ENCODE measurements around the gene JCAD. TPM values are rescaled to one million over a fixed set of nuclear protein-coding genes. Genes with fewer than 3 reads are reported as not detected.
"Not testable (repeated sequence)": the region's sequence is repeated elsewhere in the genome, so short reads cannot be mapped to it uniquely, and the experiment has no call there.

Gene JCAD
- polyA plus RNA-seq (2013), result 0.94 TPM

GRCh38 chr10:30059209-30060107 lies at the start of gene JCAD:
TSS of gene JCAD (minus strand) at chr10:30059586. CDS start at chr10:30047812, 11,774 bp downstream.
- peaks cover 0 to 23% (median 2%) of the 10 kb centered on the region in 5 experiments for H3K27me3 ChIP-seq (replicated peaks in 2 of 5; ENCODE audit: control insufficient read depth in 4 of 5, insufficient read depth in 5 of 5, low read length in 4 of 5)
- H3K9me3 ChIP-seq (ENCODE audit: control extremely low read depth in 1 of 5, control insufficient read depth in 4 of 5, insufficient read depth in 2 of 5, low read depth in 1 of 5, low read length in 4 of 5), result no peaks in the 10 kb centered on the region
- H3K36me3 ChIP-seq (ENCODE audit: control insufficient read depth in 4 of 4, insufficient read depth in 4 of 4, low read length in 3 of 4), result no peaks in the 10 kb centered on the region
- no peak within 1 kb of the TSS for H3K27ac ChIP-seq (ENCODE audit: insufficient read depth in 1 of 2, low read depth in 1 of 2, low read length in 2 of 2, poor library complexity in 1 of 2, severe bottlenecking in 2 of 2)
- H3K4me1 ChIP-seq (ENCODE audit: control extremely low read depth in 1 of 4, control insufficient read depth in 4 of 4, insufficient read depth in 4 of 4, low read length in 3 of 4), result peaks cover 3 to 20% (median 14%) of the 10 kb centered on the region in 4 experiments
- 5% methylated on average over 54 of the region's 66 CpGs for WGBS (ENCODE audit: insufficient coverage)
- H3K4me3 ChIP-seq (ENCODE audit: control insufficient read depth in 1 of 7, extremely low read depth in 1 of 7, insufficient read depth in 4 of 7, low read depth in 2 of 7, low read length in 6 of 7), result peak within 1 kb of the TSS; percentile 48 to 79 (median 61)
- DNase-seq, result peak in 2 of 3 donors; percentile 40 to 60
- CTCF ChIA-PET, result interaction anchor here (1.4 to 1.6 kb wide), 2 partner anchors 16 to 62 kb away, joined by 4 to 5 read pairs; no protein-coding TSS in a partner anchor
- POLR2A ChIA-PET, result no interaction called here

- H3K27me3 ChIP-seq (replicated peaks in 2 of 5; ENCODE audit: control insufficient read depth in 4 of 5, insufficient read depth in 5 of 5, low read length in 4 of 5), result no peaks in the 10 kb centered on the region
- no peaks in the 10 kb centered on the region for H3K9me3 ChIP-seq (ENCODE audit: control extremely low read depth in 1 of 5, control insufficient read depth in 4 of 5, insufficient read depth in 2 of 5, low read depth in 1 of 5, low read length in 4 of 5)
- POLR2A ChIA-PET, result no interaction called here
- H3K27ac ChIP-seq (ENCODE audit: insufficient read depth in 1 of 2, low read depth in 1 of 2, low read length in 2 of 2, poor library complexity in 1 of 2, severe bottlenecking in 2 of 2), result no peak overlapping the region
- WGBS (ENCODE audit: insufficient coverage), result 100% methylated on average over 1 of the region's 5 CpGs
- no peaks in the 10 kb centered on the region for H3K36me3 ChIP-seq (ENCODE audit: control insufficient read depth in 4 of 4, insufficient read depth in 4 of 4, low read length in 3 of 4)
- CTCF ChIA-PET, result no interaction called here
- H3K4me3 ChIP-seq (ENCODE audit: control insufficient read depth in 1 of 7, extremely low read depth in 1 of 7, insufficient read depth in 4 of 7, low read depth in 2 of 7, low read length in 6 of 7), result no peak overlapping the region
- no peaks in the 10 kb centered on the region for H3K4me1 ChIP-seq (ENCODE audit: control extremely low read depth in 1 of 4, control insufficient read depth in 4 of 4, insufficient read depth in 4 of 4, low read length in 3 of 4)
- no peak for DNase-seq
These were observed 47.6 kb upstream of the JCAD start for GRCh38 chr10:30106987-30107386.

GRCh38 chr10:30103595-30104320 lies 44.4 kb upstream of the JCAD start:
- Histone ChIP-seq H3K4me3 (ENCODE audit: control insufficient read depth in 1 of 7, extremely low read depth in 1 of 7, insufficient read depth in 4 of 7, low read depth in 2 of 7, low read length in 6 of 7) (no peak overlapping the region), H3K9me3 (ENCODE audit: control extremely low read depth in 1 of 5, control insufficient read depth in 4 of 5, insufficient read depth in 2 of 5, low read depth in 1 of 5, low read length in 4 of 5) (no peaks in the 10 kb centered on the region), H3K27ac (ENCODE audit: insufficient read depth in 1 of 2, low read depth in 1 of 2, low read length in 2 of 2, poor library complexity in 1 of 2, severe bottlenecking in 2 of 2) (no peak overlapping the region), H3K36me3 (ENCODE audit: control insufficient read depth in 4 of 4, insufficient read depth in 4 of 4, low read length in 3 of 4) (no peaks in the 10 kb centered on the region), H3K4me1 (ENCODE audit: control extremely low read depth in 1 of 4, control insufficient read depth in 4 of 4, insufficient read depth in 4 of 4, low read length in 3 of 4) (no peaks in the 10 kb centered on the region), H3K27me3 (replicated peaks in 2 of 5; ENCODE audit: control insufficient read depth in 4 of 5, insufficient read depth in 5 of 5, low read length in 4 of 5) (no peaks in the 10 kb centered on the region)
- no peak for DNase-seq
- POLR2A ChIA-PET, result no interaction called here
- WGBS (ENCODE audit: insufficient coverage), result 88% methylated on average over 2 of the region's 7 CpGs
- CTCF ChIA-PET, result no interaction called here

GRCh38 chr10:30099706-30100105 lies 40.3 kb upstream of the JCAD start:
- H3K27ac ChIP-seq (ENCODE audit: insufficient read depth in 1 of 2, low read depth in 1 of 2, low read length in 2 of 2, poor library complexity in 1 of 2, severe bottlenecking in 2 of 2); H3K9me3 ChIP-seq (ENCODE audit: control extremely low read depth in 1 of 5, control insufficient read depth in 4 of 5, insufficient read depth in 2 of 5, low read depth in 1 of 5, low read length in 4 of 5); H3K4me3 ChIP-seq (ENCODE audit: control insufficient read depth in 1 of 7, extremely low read depth in 1 of 7, insufficient read depth in 4 of 7, low read depth in 2 of 7, low read length in 6 of 7); H3K36me3 ChIP-seq (ENCODE audit: control insufficient read depth in 4 of 4, insufficient read depth in 4 of 4, low read length in 3 of 4); H3K27me3 ChIP-seq (replicated peaks in 2 of 5; ENCODE audit: control insufficient read depth in 4 of 5, insufficient read depth in 5 of 5, low read length in 4 of 5); H3K4me1 ChIP-seq (ENCODE audit: control extremely low read depth in 1 of 4, control insufficient read depth in 4 of 4, insufficient read depth in 4 of 4, low read length in 3 of 4); POLR2A ChIA-PET; CTCF ChIA-PET: not testable (repeated sequence)
- peak in 1 of 3 donors; percentile 22 for DNase-seq
- 93% methylated on average over 7 of the region's 7 CpGs for WGBS (ENCODE audit: insufficient coverage)

GRCh38 chr10:30099101-30099500 lies 39.7 kb upstream of the JCAD start:
- H3K9me3 ChIP-seq (ENCODE audit: control extremely low read depth in 1 of 5, control insufficient read depth in 4 of 5, insufficient read depth in 2 of 5, low read depth in 1 of 5, low read length in 4 of 5), result no peaks in the 10 kb centered on the region
- no peaks in the 10 kb centered on the region for H3K27me3 ChIP-seq (replicated peaks in 2 of 5; ENCODE audit: control insufficient read depth in 4 of 5, insufficient read depth in 5 of 5, low read length in 4 of 5)
- no peaks in the 10 kb centered on the region for H3K4me1 ChIP-seq (ENCODE audit: control extremely low read depth in 1 of 4, control insufficient read depth in 4 of 4, insufficient read depth in 4 of 4, low read length in 3 of 4)
- H3K27ac ChIP-seq (ENCODE audit: insufficient read depth in 1 of 2, low read depth in 1 of 2, low read length in 2 of 2, poor library complexity in 1 of 2, severe bottlenecking in 2 of 2), result no peak overlapping the region
- WGBS (ENCODE audit: insufficient coverage), result 83% methylated on average over 1 of the region's 1 CpG
- ChIA-PET POLR2A (no interaction called here), CTCF (interaction anchor here (1.9 kb wide), 1 partner anchor 11 kb away, joined by 4 read pairs; no protein-coding TSS in a partner anchor)
- no peak overlapping the region for H3K4me3 ChIP-seq (ENCODE audit: control insufficient read depth in 1 of 7, extremely low read depth in 1 of 7, insufficient read depth in 4 of 7, low read depth in 2 of 7, low read length in 6 of 7)
- no peaks in the 10 kb centered on the region for H3K36me3 ChIP-seq (ENCODE audit: control insufficient read depth in 4 of 4, insufficient read depth in 4 of 4, low read length in 3 of 4)
- DNase-seq, result no peak

- H3K27ac ChIP-seq (ENCODE audit: insufficient read depth in 1 of 2, low read depth in 1 of 2, low read length in 2 of 2, poor library complexity in 1 of 2, severe bottlenecking in 2 of 2), result no peak overlapping the region
- ChIA-PET POLR2A (no interaction called here), CTCF (interaction anchor here (0.5 to 1.9 kb wide), 3 partner anchors 10 to 78 kb away, joined by 3 to 5 read pairs (median 4); no protein-coding TSS in a partner anchor)
- no peak overlapping the region for H3K4me3 ChIP-seq (ENCODE audit: control insufficient read depth in 1 of 7, extremely low read depth in 1 of 7, insufficient read depth in 4 of 7, low read depth in 2 of 7, low read length in 6 of 7)
- no peaks in the 10 kb centered on the region for H3K9me3 ChIP-seq (ENCODE audit: control extremely low read depth in 1 of 5, control insufficient read depth in 4 of 5, insufficient read depth in 2 of 5, low read depth in 1 of 5, low read length in 4 of 5)
- peaks cover 0 to under 1% (median 0%) of the 10 kb centered on the region in 5 experiments for H3K27me3 ChIP-seq (replicated peaks in 2 of 5; ENCODE audit: control insufficient read depth in 4 of 5, insufficient read depth in 5 of 5, low read length in 4 of 5)
- no peaks in the 10 kb centered on the region for H3K4me1 ChIP-seq (ENCODE audit: control extremely low read depth in 1 of 4, control insufficient read depth in 4 of 4, insufficient read depth in 4 of 4, low read length in 3 of 4)
- H3K36me3 ChIP-seq (ENCODE audit: control insufficient read depth in 4 of 4, insufficient read depth in 4 of 4, low read length in 3 of 4), result no peaks in the 10 kb centered on the region
- DNase-seq, result peak; percentile 19 to 25 (median 20)
- WGBS (ENCODE audit: insufficient coverage), result 25% methylated on average over 3 of the region's 3 CpGs
These were observed 39.2 kb upstream of the JCAD start for GRCh38 chr10:30098629-30099028.

- Histone ChIP-seq H3K9me3 (ENCODE audit: control extremely low read depth in 1 of 5, control insufficient read depth in 4 of 5, insufficient read depth in 2 of 5, low read depth in 1 of 5, low read length in 4 of 5) (no peaks in the 10 kb centered on the region), H3K36me3 (ENCODE audit: control insufficient read depth in 4 of 4, insufficient read depth in 4 of 4, low read length in 3 of 4) (no peaks in the 10 kb centered on the region), H3K27ac (ENCODE audit: insufficient read depth in 1 of 2, low read depth in 1 of 2, low read length in 2 of 2, poor library complexity in 1 of 2, severe bottlenecking in 2 of 2) (no peak overlapping the region), H3K4me3 (ENCODE audit: control insufficient read depth in 1 of 7, extremely low read depth in 1 of 7, insufficient read depth in 4 of 7, low read depth in 2 of 7, low read length in 6 of 7) (no peak overlapping the region), H3K4me1 (ENCODE audit: control extremely low read depth in 1 of 4, control insufficient read depth in 4 of 4, insufficient read depth in 4 of 4, low read length in 3 of 4) (no peaks in the 10 kb centered on the region), H3K27me3 (replicated peaks in 2 of 5; ENCODE audit: control insufficient read depth in 4 of 5, insufficient read depth in 5 of 5, low read length in 4 of 5) (peaks cover 0 to 2% (median 0%) of the 10 kb centered on the region in 5 experiments)
- DNase-seq, result no peak
- ChIA-PET POLR2A (no interaction called here), CTCF (interaction anchor here (0.7 to 1.5 kb wide), 3 partner anchors 11 to 98 kb away, joined by 3 to 5 read pairs (median 5); no protein-coding TSS in a partner anchor)
- WGBS (ENCODE audit: insufficient coverage), result 100% methylated on average over 3 of the region's 4 CpGs
These were observed 37.2 kb upstream of the JCAD start for GRCh38 chr10:30096564-30096963.

Data from common myeloid progenitor, CD34-positive (primary cell).